HCT116 (cell line): Measurements from ENCODE around the gene TENM3. TPM values are rescaled to one million over a fixed set of nuclear protein-coding genes. Genes with fewer than 3 reads are reported as not detected.

ENCODE experiments used
- ATAC-seq: fragments of 200-7000 bp; cut with Tn5 transposase; 2 replicates; pipeline ENCODE4 v1.9.1; 2020; ENCODE audit warnings: mild to moderate bottlenecking, moderate library complexity
- BruUV-seq: library from RNA; stranded (reverse); fragments of 400-500 nt; replicated peaks from 2 replicates; lab custom pipeline; 2021; lab: Mats Ljungman, UMichigan
- CTCF ChIA-PET: fragments of 300-600 bp; sonication (Branson Sonifier 250); formaldehyde crosslinking; loops from one replicate; lab custom pipeline; 2021; ENCODE audit warnings: antibody characterized with exemption; lab: Charles Lee
- POLR2A ChIA-PET: fragments of 300-600, 350-600 bp; sonication (Branson Sonifier 250); formaldehyde crosslinking; loops from one replicate; lab custom pipeline; 2021; ENCODE audit warnings: antibody characterized with exemption; lab: Charles Lee
- RAD21 ChIA-PET, 2 experiments: fragments of 300-600 bp; sonication (Branson Sonifier 250); formaldehyde crosslinking; loops; one replicate each; lab custom pipeline; 2023; ENCODE audit warnings: low total read pairs in 2 of 2; ENCODE audit not compliant: uncharacterized antibody in 2 of 2, unreplicated experiment in 2 of 2, low non-redundant PET in 1 of 2; lab: Charles Lee
- DNase-seq: peaks from one replicate; pipeline ENCODE4 v3.0.0-alpha.2; 2010; ENCODE audit warnings: low read depth, low spot score
- H2AFZ ChIP-seq: fragments of 200-600 bp; shearing (Covaris generic), sonication (generic); 2 replicates; pipeline ENCODE4 v1.6.1; 2017; ENCODE audit warnings: low read depth, mixed run types, mixed read lengths, antibody characterized with exemption, low read length; ENCODE audit not compliant: poor library complexity, severe bottlenecking
- H3K27ac ChIP-seq: 2 replicates; pipeline ENCODE4 v1.5.1; 2012; ENCODE audit warnings: low read depth, low read length
- H3K27me3 ChIP-seq: fragments of 200-600 bp; sonication (generic); 2 replicates; pipeline ENCODE4 v1.6.1; 2016; ENCODE audit warnings: mixed run types, low read length, mixed read lengths; ENCODE audit not compliant: insufficient read depth
- H3K36me3 ChIP-seq, 2 experiments: fragments of 200-500 bp in 1 of 2; fragments of 200-600 bp in 1 of 2; sonication (Bioruptor generic) in 1 of 2; sonication (generic) in 1 of 2; 2 replicates each; pipeline versions ENCODE4 v1.5.1 to v1.6.1; 2014 to 2016; ENCODE audit warnings: low read length in 2 of 2, inconsistent platforms in 1 of 2, mixed read lengths in 1 of 2, mixed run types in 1 of 2; ENCODE audit not compliant: insufficient read depth in 2 of 2, control insufficient read depth in 1 of 2
- H3K4me1 ChIP-seq, 2 experiments: fragments of 200-600 bp in 1 of 2; sonication (generic) in 1 of 2; 2 replicates each; pipeline versions ENCODE4 v1.5.1 to v1.6.1; 2012 to 2017; ENCODE audit warnings: low read length in 2 of 2, inconsistent platforms in 1 of 2, mild to moderate bottlenecking in 1 of 2, mixed read lengths in 1 of 2, mixed run types in 1 of 2, moderate library complexity in 1 of 2; ENCODE audit not compliant: insufficient read depth in 2 of 2, control insufficient read depth in 1 of 2
- H3K4me2 ChIP-seq: fragments of 200-600 bp; sonication (generic); 2 replicates; pipeline ENCODE4 v1.6.1; 2017; ENCODE audit warnings: mixed run types, low read length, mixed read lengths
- H3K4me3 ChIP-seq, 2 experiments: fragments of 200-600 bp in 1 of 2; sonication (generic) in 1 of 2; replicated peaks in 1 of 2; 2 replicates each; pipeline ENCODE4 v1.5.1; 2011 to 2016; ENCODE audit warnings: low read length in 2 of 2, control low read depth in 1 of 2, low read depth in 1 of 2, mild to moderate bottlenecking in 1 of 2, mixed read lengths in 1 of 2, mixed run types in 1 of 2
- H3K79me2 ChIP-seq: fragments of 200-600 bp; sonication (generic); 2 replicates; pipeline ENCODE4 v1.6.1; 2017; ENCODE audit warnings: mild to moderate bottlenecking, mixed run types, low read length, moderate library complexity, mixed read lengths; ENCODE audit not compliant: insufficient read depth
- H3K9ac ChIP-seq: fragments of 200-600 bp; sonication (generic); 2 replicates; pipeline ENCODE4 v1.6.1; 2016; ENCODE audit warnings: low read length, mixed read lengths
- H3K9me2 ChIP-seq: fragments of 200-600 bp; sonication (generic), shearing (Covaris generic); 2 replicates; pipeline ENCODE4 v1.6.1; 2017; ENCODE audit warnings: mixed run types, mild to moderate bottlenecking, moderate library complexity; ENCODE audit not compliant: insufficient read depth
- H3K9me3 ChIP-seq, 2 experiments: fragments of 200-500 bp in 1 of 2; fragments of 200-600 bp in 1 of 2; sonication (Bioruptor generic) in 1 of 2; sonication (generic) in 1 of 2; 2 replicates each; pipeline ENCODE4 v1.6.1; 2014 to 2017; ENCODE audit warnings: low read length in 2 of 2, mixed read lengths in 2 of 2, inconsistent platforms in 1 of 2, low read depth in 1 of 2, mild to moderate bottlenecking in 1 of 2, mixed run types in 1 of 2, moderate library complexity in 1 of 2; ENCODE audit not compliant: control insufficient read depth in 1 of 2, insufficient read depth in 1 of 2
- H4K20me1 ChIP-seq: fragments of 200-600 bp; sonication (generic), shearing (Covaris generic); 2 replicates; pipeline ENCODE4 v1.6.1; 2017; ENCODE audit warnings: mixed run types, mild to moderate bottlenecking, moderate library complexity; ENCODE audit not compliant: insufficient read depth
- CBX3 ChIP-seq: IDR thresholded peaks from 2 replicates; pipeline ENCODE4 v1.6.1; 2012; ENCODE audit warnings: low read depth
- CEBPB ChIP-seq: IDR thresholded peaks from 2 replicates; pipeline ENCODE4 v1.6.1; 2012; ENCODE audit warnings: low read depth
- EZH2phosphoT487 ChIP-seq: fragments of 200-600 bp; IDR thresholded peaks from 2 replicates; pipeline ENCODE4 v1.6.1; 2018; ENCODE audit warnings: antibody characterized with exemption, borderline replicate concordance
- POLR2A ChIP-seq: IDR thresholded peaks from 2 replicates; pipeline ENCODE4 v1.7.0; 2011; ENCODE audit warnings: borderline replicate concordance; ENCODE audit not compliant: insufficient read depth, insufficient read length; ENCODE audit errors: extremely low read depth
- RAD21 ChIP-seq: IDR thresholded peaks from 2 replicates; pipeline ENCODE4 v1.6.1; 2012; ENCODE audit warnings: low read depth, mild to moderate bottlenecking
- TCF7L2 ChIP-seq: IDR thresholded peaks from 2 replicates; pipeline ENCODE4 v1.7.0; 2011; ENCODE audit warnings: borderline replicate concordance, inconsistent platforms; ENCODE audit not compliant: insufficient read depth, insufficient read length; ENCODE audit errors: extremely low read depth
- ZNF274 ChIP-seq: fragments of 200-500 bp; sonication (Bioruptor generic); IDR thresholded peaks from 2 replicates; pipeline ENCODE4 v1.6.1; 2014; ENCODE audit warnings: mild to moderate bottlenecking, low read depth, low read length, inconsistent platforms
- intact Hi-C: fragments of 100-400 bp; cut with micrococcal nuclease; formaldehyde crosslinking; loops from 2 replicates; pipeline ENCODE4 v1.10.0; 2022
- total RNA-seq: library from RNA; stranded (reverse); gene quantifications from one replicate; pipeline ENCODE4 v1.2.1, GENCODE V29; 2021; ENCODE audit not compliant: unreplicated experiment

Gene TENM3
- total RNA-seq, 1 experiment from 2014 or later: 0.54 TPM

DNA sequence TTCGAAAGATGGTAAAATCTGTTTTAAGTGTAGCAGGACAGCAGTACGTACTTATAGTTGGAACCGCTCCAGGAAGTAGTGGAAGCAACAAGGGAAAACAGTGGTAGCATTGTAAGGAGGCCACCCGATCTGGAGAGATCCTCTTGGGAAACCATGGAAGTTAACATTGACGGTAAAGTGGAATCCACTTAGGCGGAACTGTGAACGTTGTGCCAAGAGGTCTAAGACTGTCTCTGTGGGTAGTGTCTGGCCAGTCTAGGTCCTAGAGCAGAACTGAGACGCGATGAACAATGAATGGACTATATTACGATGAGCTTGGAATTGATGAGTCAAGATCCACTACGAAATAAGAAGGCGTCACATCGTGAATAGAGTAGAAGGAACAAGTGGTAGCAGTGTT lies 124.0 kb downstream of the TENM3 start:
- Histone ChIP-seq H2AFZ (no peak overlapping the region), H4K20me1 (no peaks in the 10 kb centered on the region), H3K9me2 (no peaks in the 10 kb centered on the region), H3K4me3 (no peak overlapping the region)
- no peak for ATAC-seq
- intact Hi-C loops: no loop called here
- POLR2A ChIA-PET: no interaction called here
- BruUV-seq: no TSS peak
- TF ChIP-seq ZNF274 (no peak), RAD21 (no peak), POLR2A (no peak), TCF7L2 (no peak)
- TF ChIP-seq, all 23 proteins: peak for 0
- RAD21 ChIA-PET: no interaction called here
- Histone ChIP-seq H3K4me1 (no peaks in the 10 kb centered on the region), H3K9ac (no peak overlapping the region), H3K4me2 (no peak overlapping the region), H3K9me3 (no peaks in the 10 kb centered on the region), H3K27me3 (peaks cover 20% of the 10 kb centered on the region; the same call in 1 of the 2 replicates), H3K36me3 (no peaks in the 10 kb centered on the region), H3K79me2 (no peaks in the 10 kb centered on the region), H3K27ac (no peak overlapping the region)
- DNase-seq: no peak
- CTCF ChIA-PET: no interaction called here

DNA sequence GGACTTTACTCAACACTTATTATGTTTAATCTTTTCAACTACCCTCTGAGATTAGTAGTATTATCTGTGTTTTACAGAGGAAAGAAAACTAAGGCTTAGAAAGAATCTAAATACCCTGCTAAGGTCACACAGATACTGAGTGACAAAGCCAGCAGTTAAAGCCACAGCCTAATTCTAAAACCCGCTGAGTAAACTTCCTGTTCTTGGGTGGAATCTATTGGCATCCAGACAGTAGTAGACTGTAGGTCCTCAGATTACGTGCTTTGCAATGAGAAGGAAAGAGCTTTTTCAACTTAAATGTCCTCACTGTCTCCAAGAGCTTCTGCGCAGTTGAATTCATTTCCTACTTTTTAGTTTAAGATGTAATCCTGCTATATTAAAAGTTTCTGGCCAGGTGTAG lies 126.0 kb downstream of the TENM3 start:
- no peak overlapping the region for H3K9ac ChIP-seq
- BruUV-seq: no TSS peak
- H3K9me3 ChIP-seq: no peaks in the 10 kb centered on the region
- H3K27me3 ChIP-seq: peaks cover 20% of the 10 kb centered on the region
- no peaks in the 10 kb centered on the region for H3K4me1 ChIP-seq
- intact Hi-C loops: no loop called here
- DNase-seq (no peak), ATAC-seq (no peak)
- no peaks in the 10 kb centered on the region for H3K79me2 ChIP-seq
- ChIA-PET RAD21 (no interaction called here), CTCF (no interaction called here), POLR2A (no interaction called here)
- no peaks in the 10 kb centered on the region for H3K9me2 ChIP-seq
- TF ChIP-seq EZH2phosphoT487: no peak
- TF ChIP-seq CBX3: no peak
- TF ChIP-seq CEBPB: no peak
- H2AFZ ChIP-seq: no peak overlapping the region
- H4K20me1 ChIP-seq: no peaks in the 10 kb centered on the region
- no peak overlapping the region for H3K4me3 ChIP-seq
- no peak overlapping the region for H3K27ac ChIP-seq
- no peak overlapping the region for H3K4me2 ChIP-seq
- no peaks in the 10 kb centered on the region for H3K36me3 ChIP-seq
